GM12892 (cell line): ENCODE measurements around the gene GALK1.

Source experiments
- POLR2A ChIP-seq: IDR thresholded peaks from 2 replicates; pipeline ENCODE4 v1.6.1; 2011; ENCODE audit warnings: low read depth, low read length, control low read depth
- POLR2AphosphoS5 ChIP-seq: IDR thresholded peaks from 2 replicates; pipeline ENCODE4 v1.6.1; 2011; ENCODE audit warnings: low read depth, low read length, control low read depth

GRCh38 chr17:75722542-75723095 lies 42.4 kb downstream of the GALK1 start:
- no peak for TF ChIP-seq POLR2A
- no peak for TF ChIP-seq POLR2AphosphoS5
